RWPE2 (cell line): ENCODE results near the gene SLBP.

Source experiments
- ATAC-seq: fragments of 200-7000 bp; cut with Tn5 transposase; 3 replicates; pipeline ENCODE4 v1.9.1; 2021; ENCODE audit warnings: low read depth
- DNase-seq: peaks from one replicate; pipeline ENCODE4 v3.0.0-alpha.2; 2020; ENCODE audit warnings: low spot score
- H3K27ac ChIP-seq: fragments of 450-650 bp; 2 replicates; pipeline ENCODE4 v1.5.1; 2017; ENCODE audit warnings: mild to moderate bottlenecking; ENCODE audit not compliant: poor library complexity, severe bottlenecking
- H3K27me3 ChIP-seq: fragments of 250-450 bp; sonication (Bioruptor Pico); 2 replicates; pipeline ENCODE4 v1.5.1; 2021; ENCODE audit warnings: mild to moderate bottlenecking, moderate library complexity; ENCODE audit not compliant: insufficient read depth, poor library complexity, severe bottlenecking
- H3K36me3 ChIP-seq: fragments of 250-450 bp; sonication (Bioruptor Pico); 2 replicates; pipeline ENCODE4 v1.5.1; 2020; ENCODE audit warnings: low read depth, mild to moderate bottlenecking, moderate library complexity
- H3K4me1 ChIP-seq: fragments of 250-450 bp; sonication (Bioruptor Pico); 2 replicates; pipeline ENCODE4 v1.5.1; 2021; ENCODE audit warnings: mild to moderate bottlenecking, moderate library complexity; ENCODE audit not compliant: insufficient read depth, poor library complexity, severe bottlenecking
- H3K4me3 ChIP-seq: fragments of 250-450 bp; sonication (Bioruptor Pico); 2 replicates; pipeline ENCODE4 v1.5.1; 2021; ENCODE audit warnings: mild to moderate bottlenecking, moderate library complexity; ENCODE audit not compliant: severe bottlenecking
- H3K9me3 ChIP-seq: fragments of 250-450 bp; sonication (Bioruptor Pico); 2 replicates; pipeline ENCODE4 v1.5.1; 2021; ENCODE audit warnings: mild to moderate bottlenecking, moderate library complexity; ENCODE audit not compliant: severe bottlenecking
- TF ChIP-seq, protein P1 (sequence below): fragments of 450-650 bp; IDR thresholded peaks from one replicate; pipeline ENCODE4 v1.5.1; 2017; ENCODE audit warnings: mild to moderate bottlenecking, moderate library complexity; ENCODE audit not compliant: poor library complexity, severe bottlenecking

The SLBP gene

DNA sequence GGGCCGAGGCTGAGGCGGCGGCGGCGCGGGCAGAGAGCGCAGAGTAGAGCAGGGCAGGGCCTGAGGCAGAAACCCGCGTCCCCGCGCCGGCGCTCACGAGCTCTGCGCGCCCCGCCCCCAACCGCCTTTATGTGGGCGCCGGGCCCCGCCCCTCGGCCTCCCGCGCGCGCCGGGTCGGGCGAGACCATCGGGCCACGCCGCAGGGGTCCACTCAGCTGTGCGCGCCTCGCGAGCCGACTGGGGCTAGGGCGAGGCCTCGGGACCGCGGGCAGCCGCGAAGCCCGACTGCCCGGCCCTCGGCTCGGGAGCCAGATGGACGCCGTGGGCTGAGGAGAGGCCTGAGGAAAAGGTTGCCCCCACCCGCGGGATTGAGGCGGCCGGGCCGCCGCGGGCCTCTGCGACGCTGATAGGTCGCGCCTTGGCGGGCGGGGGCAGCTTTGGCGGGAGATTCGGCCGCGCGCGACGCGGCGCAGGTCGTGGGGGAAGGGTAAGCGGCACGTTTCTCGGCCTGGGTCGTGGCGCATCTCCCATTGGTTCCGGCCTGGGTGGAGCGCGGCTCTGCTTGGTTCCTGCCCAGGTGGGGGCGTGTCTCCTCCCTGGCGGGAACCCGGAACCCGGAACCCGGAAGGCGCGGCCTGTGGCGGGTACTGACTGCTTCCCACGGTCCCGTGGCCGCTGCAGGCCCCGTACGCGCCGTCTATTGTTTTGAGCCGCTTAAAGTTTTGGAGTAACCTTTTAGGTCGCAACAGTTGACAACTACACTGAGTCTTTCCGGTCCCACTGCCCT, at the start of gene SLBP:
TSS of gene SLBP (minus strand) at position 104 of the 787 bp plus-strand sequence. CDS start 131 bp downstream, outside the sequence.
- DNase-seq, result peak; percentile 98
- H3K4me1 ChIP-seq, result peaks cover 4% of the 10 kb centered on the region
- ATAC-seq, result peak; percentile 85
- peak within 1 kb of the TSS; percentile 85 for H3K27ac ChIP-seq
- no peaks in the 10 kb centered on the region for H3K9me3 ChIP-seq
- TF ChIP-seq, protein P1, sequence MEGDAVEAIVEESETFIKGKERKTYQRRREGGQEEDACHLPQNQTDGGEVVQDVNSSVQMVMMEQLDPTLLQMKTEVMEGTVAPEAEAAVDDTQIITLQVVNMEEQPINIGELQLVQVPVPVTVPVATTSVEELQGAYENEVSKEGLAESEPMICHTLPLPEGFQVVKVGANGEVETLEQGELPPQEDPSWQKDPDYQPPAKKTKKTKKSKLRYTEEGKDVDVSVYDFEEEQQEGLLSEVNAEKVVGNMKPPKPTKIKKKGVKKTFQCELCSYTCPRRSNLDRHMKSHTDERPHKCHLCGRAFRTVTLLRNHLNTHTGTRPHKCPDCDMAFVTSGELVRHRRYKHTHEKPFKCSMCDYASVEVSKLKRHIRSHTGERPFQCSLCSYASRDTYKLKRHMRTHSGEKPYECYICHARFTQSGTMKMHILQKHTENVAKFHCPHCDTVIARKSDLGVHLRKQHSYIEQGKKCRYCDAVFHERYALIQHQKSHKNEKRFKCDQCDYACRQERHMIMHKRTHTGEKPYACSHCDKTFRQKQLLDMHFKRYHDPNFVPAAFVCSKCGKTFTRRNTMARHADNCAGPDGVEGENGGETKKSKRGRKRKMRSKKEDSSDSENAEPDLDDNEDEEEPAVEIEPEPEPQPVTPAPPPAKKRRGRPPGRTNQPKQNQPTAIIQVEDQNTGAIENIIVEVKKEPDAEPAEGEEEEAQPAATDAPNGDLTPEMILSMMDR, result no peak
- peaks cover 36% of the 10 kb centered on the region for H3K36me3 ChIP-seq
- H3K27me3 ChIP-seq, result no peaks in the 10 kb centered on the region
- H3K4me3 ChIP-seq, result peak within 1 kb of the TSS; percentile 79

DNA sequence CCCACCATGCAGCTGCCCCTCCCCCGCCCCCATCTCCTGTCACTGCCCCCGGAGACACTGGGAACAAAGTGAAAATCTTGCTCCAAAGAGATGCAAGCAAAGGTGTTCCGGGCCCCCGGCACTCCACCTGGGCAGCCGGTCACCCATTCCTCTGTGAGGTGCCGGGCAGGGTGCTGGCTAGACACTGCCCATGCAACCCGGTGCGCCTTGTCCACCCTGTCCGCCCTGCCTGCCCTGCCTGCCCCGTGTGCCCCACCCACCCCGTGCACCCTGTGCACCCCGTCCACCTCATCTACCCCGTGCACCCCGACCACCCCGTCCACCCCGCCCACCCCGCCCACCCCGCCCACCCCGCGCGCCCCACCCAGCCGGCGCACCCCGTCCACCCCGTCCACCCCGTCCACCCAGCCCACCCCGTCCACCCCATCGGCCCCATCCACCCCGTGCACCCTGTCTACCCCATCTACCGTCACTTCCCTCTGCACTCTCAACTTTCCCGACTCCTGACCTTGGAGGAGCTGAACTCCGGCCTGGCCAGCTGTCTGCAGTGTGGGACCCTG, 49.1 kb upstream of the SLBP start:
- Histone ChIP-seq H3K27me3 (no peaks in the 10 kb centered on the region), H3K4me3 (no peak overlapping the region), H3K4me1 (peaks cover 12% of the 10 kb centered on the region), H3K27ac (no peak overlapping the region), H3K9me3 (no peaks in the 10 kb centered on the region), H3K36me3 (no peaks in the 10 kb centered on the region)
- ATAC-seq (no peak), DNase-seq (no peak)
- TF ChIP-seq, protein P1, result no peak

DNA sequence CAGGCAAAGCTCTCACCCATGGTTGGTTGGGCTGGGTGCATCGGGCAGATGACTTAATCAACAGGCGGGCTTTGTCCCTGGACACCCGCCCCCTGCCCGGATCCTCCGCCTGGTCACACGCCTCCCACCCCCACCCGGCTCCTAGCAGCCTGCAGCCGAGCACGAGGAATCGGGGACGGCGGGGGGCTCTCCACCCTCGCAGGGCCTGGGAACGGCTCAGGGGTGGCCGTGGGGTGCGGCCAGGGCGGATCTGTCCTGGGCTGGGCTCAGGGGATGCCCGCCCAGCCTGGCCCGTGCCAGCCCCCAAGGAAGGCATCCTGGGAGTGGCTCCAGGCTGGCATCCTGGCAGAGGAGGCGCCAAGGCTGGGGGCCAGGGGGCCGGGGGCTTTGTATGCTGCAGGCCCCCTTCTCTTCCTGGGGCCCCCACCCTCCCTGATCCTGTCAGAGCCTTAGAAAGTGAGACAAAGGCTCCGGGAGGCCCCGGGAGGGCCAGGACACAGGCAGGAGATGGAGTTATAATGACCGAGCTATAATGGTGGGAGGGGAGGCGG, 48.5 kb upstream of the SLBP start:
- Histone ChIP-seq H3K9me3 (no peaks in the 10 kb centered on the region), H3K4me1 (peaks cover 12% of the 10 kb centered on the region), H3K4me3 (no peak overlapping the region), H3K36me3 (no peaks in the 10 kb centered on the region), H3K27ac (no peak overlapping the region), H3K27me3 (no peaks in the 10 kb centered on the region)
- TF ChIP-seq, protein P1, result no peak
- no peak for DNase-seq
- ATAC-seq, result no peak

DNA sequence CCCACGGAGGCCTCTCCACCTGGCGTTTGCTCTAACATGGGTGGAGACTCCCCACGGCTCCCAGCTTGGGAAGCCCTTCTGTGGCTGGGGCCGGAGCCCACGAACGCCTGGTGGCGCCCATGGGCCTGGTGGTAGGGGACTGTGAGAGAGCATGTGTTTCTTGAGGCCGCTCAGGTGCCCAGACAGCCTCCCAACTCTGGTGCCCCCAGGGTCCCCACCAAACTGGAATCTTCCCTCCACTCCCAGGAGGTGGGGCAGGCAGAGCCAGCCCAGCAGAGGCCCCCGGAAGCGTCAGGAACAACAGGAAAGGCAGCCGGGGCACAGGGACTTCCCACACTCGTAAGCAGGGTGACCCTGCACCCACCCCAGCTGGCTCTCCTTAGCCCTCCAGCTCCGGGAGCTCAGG, 47.7 kb upstream of the SLBP start:
- TF ChIP-seq, protein P1, result no peak
- DNase-seq, result no peak
- peak overlapping the region; percentile 53 for H3K27ac ChIP-seq
- H3K4me3 ChIP-seq, result no peak overlapping the region
- ATAC-seq, result no peak
- no peaks in the 10 kb centered on the region for H3K9me3 ChIP-seq
- peaks cover 12% of the 10 kb centered on the region for H3K4me1 ChIP-seq
- no peaks in the 10 kb centered on the region for H3K27me3 ChIP-seq
- no peaks in the 10 kb centered on the region for H3K36me3 ChIP-seq
